Esophagus muscularis mucosa (tissue), 4 donors: ENCODE measurements around the gene TIMP1.

Source experiments
- CTCF ChIP-seq, 3 experiments: fragments of 200-600 bp in 2 of 3; fragments of 450-650 bp in 1 of 3; sonication (generic) in 2 of 3; IDR thresholded peaks; one replicate each; pipeline ENCODE4 v1.5.1; 2017 to 2019; ENCODE audit warnings: antibody characterized with exemption in 3 of 3, mild to moderate bottlenecking in 2 of 3, moderate library complexity in 1 of 3
- EP300 ChIP-seq: sonication (generic); formaldehyde crosslinking; IDR thresholded peaks from one replicate; pipeline ENCODE4 v1.6.1; 2017; ENCODE audit warnings: antibody characterized with exemption
- POLR2A ChIP-seq: fragments of 450-650 bp; IDR thresholded peaks from one replicate; pipeline ENCODE4 v1.6.1; 2017; ENCODE audit warnings: antibody characterized with exemption, moderate library complexity, mild to moderate bottlenecking, low read depth
- POLR2AphosphoS5 ChIP-seq, 2 donors: sonication (generic); formaldehyde crosslinking; IDR thresholded peaks; one replicate each; pipeline ENCODE4 v1.6.1; 2017; ENCODE audit warnings: antibody characterized with exemption in 2 of 2

GRCh38 chrX:47613082-47613481, 30.8 kb downstream of the TIMP1 start:
- no peak for TF ChIP-seq CTCF (IDR thresholded peaks at IDR 0.05)
- TF ChIP-seq POLR2A = no peak
- TF ChIP-seq POLR2AphosphoS5 (IDR thresholded peaks at IDR 0.05) = no peak
- no peak for TF ChIP-seq EP300
